SK-N-SH (cell line): ENCODE results near the gene ARAP1. TPM values are rescaled to one million over a fixed set of nuclear protein-coding genes. Genes with fewer than 3 reads are reported as not detected.

Experiments
- CTCF ChIA-PET: fragments of 300-600, 350-600 bp; formaldehyde crosslinking; extraction: SDS; loops from one replicate; lab custom pipeline; 2021; lab: Yijun Ruan, JAX
- POLR2A ChIA-PET: fragments of 350-600 bp; sonication (Branson Sonifier 250); formaldehyde crosslinking; extraction: SDS; loops from one replicate; lab custom pipeline; 2020; ENCODE audit warnings: antibody characterized with exemption, inconsistent platforms; lab: Yijun Ruan, JAX
- DNase-seq: peaks from one replicate; pipeline ENCODE4 v3.0.0; 2012
- H2AFZ ChIP-seq: fragments of 200-600 bp; sonication (generic); 2 replicates; pipeline ENCODE4 v1.8.1; 2016; ENCODE audit warnings: antibody characterized with exemption, mild to moderate bottlenecking, low read depth
- H3F3A ChIP-seq: fragments of 200-600 bp; sonication (generic); replicated peaks from 2 replicates; pipeline ENCODE3; 2016; ENCODE audit warnings: antibody characterized with exemption, mild to moderate bottlenecking; ENCODE audit not compliant: insufficient read depth
- H3K27ac ChIP-seq, 2 experiments: fragments of 200-500 bp in 1 of 2; fragments of 200-600 bp in 1 of 2; sonication (Bioruptor generic) in 1 of 2; sonication (generic), shearing (Covaris generic) in 1 of 2; 2 replicates each; pipeline versions ENCODE4 v1.5.1 to v1.6.1; 2014 to 2016; ENCODE audit warnings: low read depth in 2 of 2, inconsistent platforms in 1 of 2, low read length in 1 of 2, mild to moderate bottlenecking in 1 of 2, mixed read lengths in 1 of 2
- H3K27me3 ChIP-seq: fragments of 200-600 bp; sonication (generic), shearing (Covaris generic); 2 replicates; pipeline ENCODE4 v1.6.1; 2016; ENCODE audit warnings: mixed run types; ENCODE audit not compliant: insufficient read depth
- H3K36me3 ChIP-seq, 2 experiments: fragments of 200-500 bp in 1 of 2; fragments of 200-600 bp in 1 of 2; sonication (Bioruptor generic) in 1 of 2; sonication (generic) in 1 of 2; replicated peaks in 1 of 2; 2 replicates each; pipeline versions ENCODE3 to v1.5.1; 2014 to 2016; ENCODE audit warnings: low read length in 1 of 2, mild to moderate bottlenecking in 1 of 2; ENCODE audit not compliant: insufficient read depth in 2 of 2, control insufficient read depth in 1 of 2
- H3K4me1 ChIP-seq, 2 experiments: fragments of 200-500 bp in 1 of 2; fragments of 200-600 bp in 1 of 2; sonication (Bioruptor generic) in 1 of 2; sonication (generic), shearing (Covaris generic) in 1 of 2; 2 replicates each; pipeline versions ENCODE4 v1.5.1 to v1.6.1; 2014 to 2016; ENCODE audit warnings: low read depth in 1 of 2, low read length in 1 of 2, mixed run types in 1 of 2; ENCODE audit not compliant: insufficient read depth in 2 of 2, control insufficient read depth in 1 of 2
- H3K4me2 ChIP-seq: fragments of 200-600 bp; sonication (generic), shearing (Covaris generic); 2 replicates; pipeline ENCODE4 v1.6.1; 2017; ENCODE audit warnings: mixed run types
- H3K4me3 ChIP-seq, 2 experiments: fragments of 200-500 bp in 1 of 2; fragments of 200-600 bp in 1 of 2; sonication (Bioruptor generic) in 1 of 2; sonication (generic), shearing (Covaris generic) in 1 of 2; 2 replicates each; pipeline versions ENCODE4 v1.5.1 to v1.8.1; 2014 to 2016; ENCODE audit warnings: low read depth in 2 of 2, inconsistent platforms in 1 of 2, low read length in 1 of 2, mild to moderate bottlenecking in 1 of 2, mixed read lengths in 1 of 2, moderate library complexity in 1 of 2
- H3K79me2 ChIP-seq: fragments of 200-600 bp; sonication (generic); 2 replicates; pipeline ENCODE4 v1.8.1; 2017; ENCODE audit warnings: mild to moderate bottlenecking; ENCODE audit not compliant: insufficient read depth
- H3K9ac ChIP-seq: fragments of 200-600 bp; sonication (generic); 2 replicates; pipeline ENCODE4 v1.6.1; 2017; ENCODE audit warnings: mixed run types
- H3K9me2 ChIP-seq: fragments of 200-600 bp; sonication (generic); 2 replicates; pipeline ENCODE4 v1.6.1; 2017; ENCODE audit warnings: mixed run types
- H3K9me3 ChIP-seq: fragments of 200-600 bp; sonication (generic); 2 replicates; pipeline ENCODE4 v1.6.1; 2017; ENCODE audit warnings: mixed run types, mild to moderate bottlenecking, moderate library complexity
- H4K20me1 ChIP-seq: fragments of 200-600 bp; sonication (generic); 2 replicates; pipeline ENCODE4 v1.6.1; 2017; ENCODE audit warnings: mild to moderate bottlenecking, mixed run types; ENCODE audit not compliant: insufficient read depth
- CHD2 ChIP-seq: fragments of 150-350 bp; IDR thresholded peaks from 2 replicates; pipeline ENCODE4 v1.6.1; 2018; ENCODE audit warnings: low read length; ENCODE audit not compliant: partially characterized antibody
- ELF1 ChIP-seq: IDR thresholded peaks from 2 replicates; pipeline ENCODE4 v1.4.0; 2012
- EZH2phosphoT487 ChIP-seq: fragments of 200-600 bp; sonication (generic); IDR thresholded peaks from 2 replicates; pipeline ENCODE4 v1.6.1; 2017; ENCODE audit warnings: low read depth, mixed run types, mild to moderate bottlenecking, antibody characterized with exemption, moderate library complexity, borderline replicate concordance
- FOXM1 ChIP-seq: IDR thresholded peaks from 2 replicates; pipeline ENCODE4 v1.4.0; 2012; ENCODE audit warnings: low read depth, mild to moderate bottlenecking
- GABPA ChIP-seq: IDR thresholded peaks from 2 replicates; pipeline ENCODE4 v1.4.0; 2012; ENCODE audit warnings: low read depth, mild to moderate bottlenecking
- GATA2 ChIP-seq: sonication (generic); formaldehyde crosslinking; IDR thresholded peaks from 2 replicates; pipeline ENCODE4 v1.5.0; 2020; ENCODE audit warnings: mild to moderate bottlenecking, missing genetic modification reagents
- JUND ChIP-seq: IDR thresholded peaks from 2 replicates; pipeline ENCODE4 v1.4.0; 2012
- POLR2AphosphoS5 ChIP-seq: IDR thresholded peaks from 2 replicates; pipeline ENCODE4 v1.6.1; 2012; ENCODE audit warnings: low read depth, low read length
- RFX5 ChIP-seq: IDR thresholded peaks from 2 replicates; pipeline ENCODE4 v1.6.1; 2012; ENCODE audit warnings: mild to moderate bottlenecking, improper control_type of control experiment, low read length
- TAF1 ChIP-seq: IDR thresholded peaks from 2 replicates; pipeline ENCODE4 v1.6.1; 2012; ENCODE audit warnings: low read depth, mild to moderate bottlenecking, low read length, moderate library complexity, borderline replicate concordance
- WGBS: methylation state at CpG from one replicate; pipeline ENCODE4 v1.1.6; 2017; ENCODE audit warnings: low lambda C conversion rate; 5-methylcytosine and 5-hydroxymethylcytosine counted together
- polyA plus RNA-seq, 3 experiments: library from polyadenylated mRNA; depleted of rRNA; stranded (reverse); fragments of >200 nt; gene quantifications; 2 replicates each; pipeline ENCODE4 v1.2.3, GENCODE V29; 2012
- TF ChIP-seq, protein P1 (sequence below): IDR thresholded peaks from 2 replicates; pipeline ENCODE4 v1.6.1; 2012; ENCODE audit warnings: mild to moderate bottlenecking, low read depth, low read length, moderate library complexity
- TF ChIP-seq, protein P2 (sequence below): fragments of 200-600 bp; sonication (generic); IDR thresholded peaks from 2 replicates; pipeline ENCODE4 v1.6.1; 2017; ENCODE audit warnings: antibody characterized with exemption, mild to moderate bottlenecking, moderate library complexity
- TF ChIP-seq, protein P3 (sequence below): IDR thresholded peaks from 2 replicates; pipeline ENCODE4 v1.4.0; 2012; ENCODE audit warnings: low read depth

Gene ARAP1
- polyA plus RNA-seq, 1 of the 3 experiments (the other 2 are of a cell fraction) = 56.6 TPM

DNA sequence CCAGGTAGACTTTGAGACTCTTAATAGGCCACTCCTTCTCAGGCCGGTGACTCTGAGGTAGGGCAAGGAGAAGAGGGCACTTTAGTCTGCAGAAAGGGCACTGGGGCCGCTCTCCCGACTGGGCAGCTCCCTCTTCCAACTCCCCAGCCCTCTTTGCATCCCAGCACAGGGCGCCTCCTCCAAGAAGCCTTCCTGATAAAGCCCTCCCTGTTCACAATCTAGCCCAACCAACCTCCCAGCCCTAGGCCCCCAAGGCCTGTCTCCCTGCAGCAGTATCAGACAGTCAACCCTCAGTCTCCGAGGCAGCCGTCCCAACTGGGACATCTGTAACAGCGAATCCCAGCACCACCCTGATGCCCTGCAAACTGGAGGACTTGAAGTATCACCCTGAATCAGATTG, 63.7 kb downstream of the ARAP1 start:
- H3K4me3 ChIP-seq = no peak overlapping the region
- POLR2A ChIA-PET = no interaction called here
- no peak for DNase-seq
- H3K9ac ChIP-seq = no peak overlapping the region
- 91% methylated on average over 7 of the region's 7 CpGs for WGBS
- no peaks in the 10 kb centered on the region for H3K9me3 ChIP-seq
- H3K4me1 ChIP-seq = peaks cover 0 to 20% of the 10 kb centered on the region in 2 experiments; a peak in 1 of 4 replicates
- no peaks in the 10 kb centered on the region for H3K79me2 ChIP-seq
- TF ChIP-seq POLR2AphosphoS5 (no peak), FOXM1 (no peak), ELF1 (no peak), JUND (no peak), EZH2phosphoT487 (no peak), TAF1 (no peak), RFX5 (no peak)
- TF ChIP-seq, protein P1, sequence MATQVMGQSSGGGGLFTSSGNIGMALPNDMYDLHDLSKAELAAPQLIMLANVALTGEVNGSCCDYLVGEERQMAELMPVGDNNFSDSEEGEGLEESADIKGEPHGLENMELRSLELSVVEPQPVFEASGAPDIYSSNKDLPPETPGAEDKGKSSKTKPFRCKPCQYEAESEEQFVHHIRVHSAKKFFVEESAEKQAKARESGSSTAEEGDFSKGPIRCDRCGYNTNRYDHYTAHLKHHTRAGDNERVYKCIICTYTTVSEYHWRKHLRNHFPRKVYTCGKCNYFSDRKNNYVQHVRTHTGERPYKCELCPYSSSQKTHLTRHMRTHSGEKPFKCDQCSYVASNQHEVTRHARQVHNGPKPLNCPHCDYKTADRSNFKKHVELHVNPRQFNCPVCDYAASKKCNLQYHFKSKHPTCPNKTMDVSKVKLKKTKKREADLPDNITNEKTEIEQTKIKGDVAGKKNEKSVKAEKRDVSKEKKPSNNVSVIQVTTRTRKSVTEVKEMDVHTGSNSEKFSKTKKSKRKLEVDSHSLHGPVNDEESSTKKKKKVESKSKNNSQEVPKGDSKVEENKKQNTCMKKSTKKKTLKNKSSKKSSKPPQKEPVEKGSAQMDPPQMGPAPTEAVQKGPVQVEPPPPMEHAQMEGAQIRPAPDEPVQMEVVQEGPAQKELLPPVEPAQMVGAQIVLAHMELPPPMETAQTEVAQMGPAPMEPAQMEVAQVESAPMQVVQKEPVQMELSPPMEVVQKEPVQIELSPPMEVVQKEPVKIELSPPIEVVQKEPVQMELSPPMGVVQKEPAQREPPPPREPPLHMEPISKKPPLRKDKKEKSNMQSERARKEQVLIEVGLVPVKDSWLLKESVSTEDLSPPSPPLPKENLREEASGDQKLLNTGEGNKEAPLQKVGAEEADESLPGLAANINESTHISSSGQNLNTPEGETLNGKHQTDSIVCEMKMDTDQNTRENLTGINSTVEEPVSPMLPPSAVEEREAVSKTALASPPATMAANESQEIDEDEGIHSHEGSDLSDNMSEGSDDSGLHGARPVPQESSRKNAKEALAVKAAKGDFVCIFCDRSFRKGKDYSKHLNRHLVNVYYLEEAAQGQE = no peak
- no peaks in the 10 kb centered on the region for H3K9me2 ChIP-seq
- peaks cover 0 to 60% of the 10 kb centered on the region in 2 experiments for H3K36me3 ChIP-seq
- no peaks in the 10 kb centered on the region for H3K27me3 ChIP-seq
- no peaks in the 10 kb centered on the region for H3F3A ChIP-seq
- H2AFZ ChIP-seq = no peak overlapping the region
- no peak overlapping the region for H3K27ac ChIP-seq
- H3K4me2 ChIP-seq = no peak overlapping the region
- peaks cover 12% of the 10 kb centered on the region for H4K20me1 ChIP-seq
- CTCF ChIA-PET = interaction anchor here (1.1 to 1.8 kb wide), 3 partner anchors 100 to 103 kb away, joined by 3 to 5 read pairs (median 4); no protein-coding TSS in a partner anchor

DNA sequence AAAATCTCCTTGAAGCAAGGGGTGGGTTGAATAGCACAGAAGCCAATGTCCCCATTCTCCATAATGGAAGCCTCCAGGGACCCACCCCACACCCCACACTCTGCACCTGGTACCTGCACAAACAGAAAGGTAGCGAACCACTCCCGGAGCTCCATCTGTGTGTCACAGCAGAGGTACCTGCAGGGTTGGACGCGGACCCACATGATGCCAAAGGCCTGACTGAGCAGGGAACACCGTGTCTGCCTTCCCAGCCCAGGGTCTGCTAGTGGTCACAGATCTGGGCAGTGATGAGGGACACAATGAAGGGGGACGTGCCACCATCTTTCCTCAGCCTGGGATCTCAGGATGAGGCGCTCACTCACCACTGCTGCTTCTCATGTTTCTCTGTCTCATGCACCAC, 64.9 kb downstream of the ARAP1 start:
- Histone ChIP-seq H3F3A (no peaks in the 10 kb centered on the region), H3K36me3 (peaks cover 0 to 48% of the 10 kb centered on the region in 2 experiments), H4K20me1 (peaks cover 16% of the 10 kb centered on the region), H3K9me3 (no peaks in the 10 kb centered on the region), H3K79me2 (no peaks in the 10 kb centered on the region), H3K27me3 (no peaks in the 10 kb centered on the region), H3K4me2 (no peak overlapping the region), H2AFZ (no peak overlapping the region), H3K9ac (no peak overlapping the region), H3K4me3 (no peak overlapping the region), H3K9me2 (no peaks in the 10 kb centered on the region), H3K27ac (no peak overlapping the region), H3K4me1 (peaks cover 0 to 20% of the 10 kb centered on the region in 2 experiments; a peak in 1 of 4 replicates)
- CTCF ChIA-PET = interaction anchor here (1.1 to 6.1 kb wide), 5 partner anchors 14 to 102 kb away, joined by 3 to 90 read pairs (median 4); partner anchors contain the start of gene PDE2A
- DNase-seq = no peak
- POLR2A ChIA-PET = no interaction called here
- WGBS = 92% methylated on average over 2 of the region's 7 CpGs
- TF ChIP-seq, protein P2, sequence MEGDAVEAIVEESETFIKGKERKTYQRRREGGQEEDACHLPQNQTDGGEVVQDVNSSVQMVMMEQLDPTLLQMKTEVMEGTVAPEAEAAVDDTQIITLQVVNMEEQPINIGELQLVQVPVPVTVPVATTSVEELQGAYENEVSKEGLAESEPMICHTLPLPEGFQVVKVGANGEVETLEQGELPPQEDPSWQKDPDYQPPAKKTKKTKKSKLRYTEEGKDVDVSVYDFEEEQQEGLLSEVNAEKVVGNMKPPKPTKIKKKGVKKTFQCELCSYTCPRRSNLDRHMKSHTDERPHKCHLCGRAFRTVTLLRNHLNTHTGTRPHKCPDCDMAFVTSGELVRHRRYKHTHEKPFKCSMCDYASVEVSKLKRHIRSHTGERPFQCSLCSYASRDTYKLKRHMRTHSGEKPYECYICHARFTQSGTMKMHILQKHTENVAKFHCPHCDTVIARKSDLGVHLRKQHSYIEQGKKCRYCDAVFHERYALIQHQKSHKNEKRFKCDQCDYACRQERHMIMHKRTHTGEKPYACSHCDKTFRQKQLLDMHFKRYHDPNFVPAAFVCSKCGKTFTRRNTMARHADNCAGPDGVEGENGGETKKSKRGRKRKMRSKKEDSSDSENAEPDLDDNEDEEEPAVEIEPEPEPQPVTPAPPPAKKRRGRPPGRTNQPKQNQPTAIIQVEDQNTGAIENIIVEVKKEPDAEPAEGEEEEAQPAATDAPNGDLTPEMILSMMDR = no peak
- no peak for TF ChIP-seq GATA2
- TF ChIP-seq GABPA = no peak
- TF ChIP-seq, protein P3, sequence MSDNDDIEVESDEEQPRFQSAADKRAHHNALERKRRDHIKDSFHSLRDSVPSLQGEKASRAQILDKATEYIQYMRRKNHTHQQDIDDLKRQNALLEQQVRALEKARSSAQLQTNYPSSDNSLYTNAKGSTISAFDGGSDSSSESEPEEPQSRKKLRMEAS = no peak
- no peak for TF ChIP-seq CHD2
- TF ChIP-seq, protein P1 = no peak
